ENCODE results near the gene HOXC11. TPM values are rescaled to one million over a fixed set of nuclear protein-coding genes. Genes with fewer than 3 reads are reported as not detected.

Gene HOXC11
- total RNA-seq, 3 donors from 2014 or later (not counting 1 experiment from before 2014, with no cell fraction given): not detected

DNA sequence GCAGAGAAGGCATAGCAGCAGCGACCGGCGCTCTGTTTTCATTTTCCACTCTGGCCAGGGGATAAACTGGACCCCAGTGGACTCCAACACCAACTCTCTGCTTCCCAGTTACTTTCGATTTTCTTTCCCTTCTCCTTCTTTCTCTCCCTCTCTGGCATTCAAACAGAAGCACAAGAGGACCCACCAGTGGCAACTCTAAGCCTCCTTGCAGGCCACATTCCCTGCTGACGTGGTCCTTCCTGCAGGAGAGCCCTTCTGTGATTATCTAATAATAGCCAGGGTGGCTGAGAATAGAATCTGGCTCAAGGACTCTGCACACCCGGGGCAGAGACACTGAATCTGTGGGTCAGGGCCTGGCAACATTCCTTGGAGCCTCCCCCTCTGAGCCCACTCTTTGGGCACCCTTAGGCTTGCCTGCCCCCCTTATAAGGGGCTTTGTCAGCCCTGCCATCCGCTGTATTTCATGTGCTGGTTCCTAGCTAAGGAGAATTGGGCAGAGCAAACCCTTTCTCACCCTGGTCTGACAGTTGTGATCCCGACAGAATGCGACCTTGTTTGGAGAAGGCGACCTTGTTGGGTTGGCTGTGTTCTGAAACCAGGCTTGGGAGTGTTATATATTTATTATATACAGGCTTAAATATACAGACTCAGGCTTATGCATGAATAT is 47.1 kb downstream of the HOXC11 start:
- H3K4me1 Mint-ChIP-seq: peaks cover 14 to 25% of the 10 kb centered on the region in 2 donors
- H3K27me3 Mint-ChIP-seq (ENCODE audit: low read depth in 2 of 2): peaks cover 45 to 51% of the 10 kb centered on the region in 2 donors

DNA sequence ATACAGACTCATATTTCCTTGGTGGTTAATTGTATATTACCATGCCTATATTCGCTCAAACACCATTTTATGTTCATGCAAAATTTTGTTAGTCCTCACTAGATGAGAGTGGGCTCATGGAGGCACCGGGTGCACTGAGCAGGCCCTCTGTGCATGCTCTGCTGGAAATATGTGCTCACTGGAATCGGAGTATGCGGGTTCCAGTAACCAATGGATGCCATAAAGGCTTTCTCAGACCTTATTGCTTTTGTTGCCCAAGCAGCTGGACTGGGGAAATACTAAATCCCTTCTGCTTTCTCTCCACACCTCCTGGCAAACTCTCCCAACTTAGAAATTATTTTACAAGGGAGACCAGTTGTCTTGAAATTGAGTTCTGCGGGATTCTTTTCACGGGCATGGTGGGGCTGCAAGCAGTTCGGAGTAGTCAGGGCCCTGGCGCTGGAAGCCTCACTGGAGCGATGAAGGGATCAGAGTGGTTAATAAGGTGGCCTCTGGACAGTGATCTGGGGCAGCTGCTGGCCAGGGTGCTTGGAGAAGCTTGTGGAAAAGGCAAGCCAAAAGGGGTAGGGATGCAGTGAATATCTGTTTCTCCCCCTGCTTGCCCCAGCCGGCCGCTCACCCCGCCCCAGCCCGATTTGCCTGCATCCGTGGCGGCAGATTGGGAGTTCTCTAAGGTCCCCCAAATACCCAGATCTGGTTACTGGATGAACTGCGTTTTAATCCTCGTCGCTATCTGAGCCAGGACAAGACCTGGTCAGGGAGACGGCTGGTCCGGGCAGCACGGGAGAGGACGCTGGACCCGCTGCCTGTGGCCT is 47.9 kb downstream of the HOXC11 start:
- H3K4me3 ChIP-seq (ENCODE audit: low read length): no peak overlapping the region
- H3K4me3 Mint-ChIP-seq: no peak overlapping the region
- H3K9me3 ChIP-seq (ENCODE audit: control insufficient read depth, insufficient read depth, low read length): no peaks in the 10 kb centered on the region
- H3K27me3 ChIP-seq (ENCODE audit: control insufficient read depth, insufficient read depth, low read length): peaks cover 48% of the 10 kb centered on the region
- intact Hi-C loops (cut with micrococcal nuclease): no loop called here
- ATAC-seq: no peak
- no peaks in the 10 kb centered on the region for H3K36me3 ChIP-seq (ENCODE audit: control insufficient read depth, insufficient read depth, low read length)
- H3K9me3 Mint-ChIP-seq: no peaks in the 10 kb centered on the region
- H3K27me3 Mint-ChIP-seq (ENCODE audit: low read depth in 2 of 2): peaks cover 46 to 53% of the 10 kb centered on the region in 2 donors
- 71% methylated on average over 23 of the region's 23 CpGs for whole genome bisulfite sequencing (ENCODE audit: insufficient coverage)
- H3K27ac ChIP-seq (ENCODE audit: low read length): no peak overlapping the region
- peaks cover 14 to 23% of the 10 kb centered on the region in 2 donors for H3K4me1 Mint-ChIP-seq
- TF ChIP-seq, protein P1, sequence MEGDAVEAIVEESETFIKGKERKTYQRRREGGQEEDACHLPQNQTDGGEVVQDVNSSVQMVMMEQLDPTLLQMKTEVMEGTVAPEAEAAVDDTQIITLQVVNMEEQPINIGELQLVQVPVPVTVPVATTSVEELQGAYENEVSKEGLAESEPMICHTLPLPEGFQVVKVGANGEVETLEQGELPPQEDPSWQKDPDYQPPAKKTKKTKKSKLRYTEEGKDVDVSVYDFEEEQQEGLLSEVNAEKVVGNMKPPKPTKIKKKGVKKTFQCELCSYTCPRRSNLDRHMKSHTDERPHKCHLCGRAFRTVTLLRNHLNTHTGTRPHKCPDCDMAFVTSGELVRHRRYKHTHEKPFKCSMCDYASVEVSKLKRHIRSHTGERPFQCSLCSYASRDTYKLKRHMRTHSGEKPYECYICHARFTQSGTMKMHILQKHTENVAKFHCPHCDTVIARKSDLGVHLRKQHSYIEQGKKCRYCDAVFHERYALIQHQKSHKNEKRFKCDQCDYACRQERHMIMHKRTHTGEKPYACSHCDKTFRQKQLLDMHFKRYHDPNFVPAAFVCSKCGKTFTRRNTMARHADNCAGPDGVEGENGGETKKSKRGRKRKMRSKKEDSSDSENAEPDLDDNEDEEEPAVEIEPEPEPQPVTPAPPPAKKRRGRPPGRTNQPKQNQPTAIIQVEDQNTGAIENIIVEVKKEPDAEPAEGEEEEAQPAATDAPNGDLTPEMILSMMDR (IDR thresholded peaks at IDR 0.05): no peak
- peaks cover 26% of the 10 kb centered on the region for H3K4me1 ChIP-seq (ENCODE audit: control insufficient read depth, insufficient read depth, low read length)
- H3K36me3 Mint-ChIP-seq: no peaks in the 10 kb centered on the region
- no peak for DNase-seq
- H3K27ac Mint-ChIP-seq: no peak overlapping the region

More for the DNA sequence above, 47.1 kb downstream of the HOXC11 start:
- Mint-ChIP-seq H3K4me3 (peak overlapping the region; percentile 74), H3K9me3 (no peaks in the 10 kb centered on the region), H3K36me3 (no peaks in the 10 kb centered on the region), H3K27ac (peak overlapping the region in 1 of 2 donors; percentile 37)
- Histone ChIP-seq H3K27ac (ENCODE audit: low read length) (no peak overlapping the region), H3K4me1 (ENCODE audit: control insufficient read depth, insufficient read depth, low read length) (peaks cover 26% of the 10 kb centered on the region), H3K36me3 (ENCODE audit: control insufficient read depth, insufficient read depth, low read length) (no peaks in the 10 kb centered on the region), H3K27me3 (ENCODE audit: control insufficient read depth, insufficient read depth, low read length) (peaks cover 52% of the 10 kb centered on the region), H3K4me3 (ENCODE audit: low read length) (no peak overlapping the region), H3K9me3 (ENCODE audit: control insufficient read depth, insufficient read depth, low read length) (no peaks in the 10 kb centered on the region)
- no peak for ATAC-seq
- 48% methylated on average over 9 of the region's 10 CpGs for WGBS (ENCODE audit: insufficient coverage)
- intact Hi-C loops (cut with micrococcal nuclease): loop anchor here (10.0 kb wide), 1 partner anchor 265 kb away; the partner anchor contains the start of genes CBX5 and HNRNPA1
- no peak for DNase-seq
- TF ChIP-seq, protein P1 (IDR thresholded peaks at IDR 0.05): no peak

DNA sequence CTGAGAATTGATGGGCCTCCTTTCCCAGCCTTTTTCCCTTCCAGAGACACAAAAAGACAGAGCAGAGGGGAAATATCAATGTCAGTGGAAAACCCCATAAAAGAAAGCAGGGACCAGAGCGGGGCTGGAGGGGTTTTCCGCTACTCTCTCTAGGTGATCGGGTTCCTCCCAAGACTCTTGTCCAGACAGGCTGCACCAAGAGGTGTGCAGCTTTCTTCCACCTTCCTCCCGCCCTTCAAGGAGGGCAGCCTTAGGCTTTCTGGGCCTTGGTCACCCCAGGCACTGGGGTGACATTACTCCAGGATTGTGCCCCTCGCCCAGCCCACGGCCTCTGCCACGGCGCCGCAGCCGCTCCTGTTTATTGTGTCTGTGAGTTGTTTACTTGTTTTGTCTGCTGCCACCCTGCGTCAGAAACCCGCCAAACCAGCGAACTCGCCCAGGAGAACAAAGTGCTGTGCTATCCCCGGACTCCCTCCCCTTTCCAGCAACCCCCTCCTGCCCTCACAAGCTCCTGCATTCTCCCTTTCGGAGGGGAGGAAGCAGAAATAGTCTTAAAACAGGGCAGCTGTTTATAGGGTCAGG is 48.6 kb downstream of the HOXC11 start:
- Histone ChIP-seq H3K9me3 (ENCODE audit: control insufficient read depth, insufficient read depth, low read length) (no peaks in the 10 kb centered on the region), H3K27ac (ENCODE audit: low read length) (no peak overlapping the region), H3K4me1 (ENCODE audit: control insufficient read depth, insufficient read depth, low read length) (peaks cover 26% of the 10 kb centered on the region), H3K36me3 (ENCODE audit: control insufficient read depth, insufficient read depth, low read length) (no peaks in the 10 kb centered on the region), H3K27me3 (ENCODE audit: control insufficient read depth, insufficient read depth, low read length) (peaks cover 48% of the 10 kb centered on the region), H3K4me3 (ENCODE audit: low read length) (no peak overlapping the region)
- no peaks in the 10 kb centered on the region for H3K36me3 Mint-ChIP-seq
- TF ChIP-seq, protein P1 (IDR thresholded peaks at IDR 0.05): no peak
- no peak overlapping the region for H3K4me3 Mint-ChIP-seq
- 51% methylated on average over 12 of the region's 16 CpGs for WGBS (ENCODE audit: insufficient coverage)
- DNase-seq (no peak), ATAC-seq (no peak)
- no peaks in the 10 kb centered on the region for H3K9me3 Mint-ChIP-seq
- intact Hi-C loops (cut with micrococcal nuclease): no loop called here
- H3K27ac Mint-ChIP-seq: no peak overlapping the region
- peaks cover 14 to 23% of the 10 kb centered on the region in 2 donors for H3K4me1 Mint-ChIP-seq
- peaks cover 53 to 55% of the 10 kb centered on the region in 2 donors for H3K27me3 Mint-ChIP-seq (ENCODE audit: low read depth in 2 of 2)

Data from natural killer cell (primary cell).